ENCODE data around the gene SLC25A38. TPM values are rescaled to one million over a fixed set of nuclear protein-coding genes. Genes with fewer than 3 reads are reported as not detected.

The SLC25A38 gene
- total RNA-seq, 1 experiment from 2014 or later, result 48.2 TPM

DNA sequence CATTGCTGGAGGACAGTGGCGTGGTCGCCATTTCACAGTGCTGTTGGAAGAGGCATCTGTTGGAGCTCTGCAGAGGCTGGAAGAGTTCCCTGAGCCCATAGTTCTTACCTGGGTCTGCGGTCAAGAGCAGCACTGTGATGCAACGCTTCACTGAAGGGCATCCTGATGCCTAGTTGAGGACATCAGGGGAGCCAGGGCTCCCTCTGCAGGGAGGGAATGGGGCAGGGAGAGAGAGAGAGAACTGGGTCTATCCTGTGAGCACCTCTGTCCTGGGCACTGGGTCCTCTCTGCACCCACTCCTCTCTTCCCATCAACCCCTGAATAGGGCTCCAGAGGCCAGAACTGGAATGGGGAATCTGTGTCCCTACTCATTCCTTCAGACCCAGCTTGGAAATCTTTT lies 60.4 kb downstream of the SLC25A38 start:
- Mint-ChIP-seq H3K27ac (no peak overlapping the region), H3K4me1 (peaks cover 12 to 15% of the 10 kb centered on the region in 2 experiments), H3K27me3 (ENCODE audit: low read depth) (no peaks in the 10 kb centered on the region; the same call in 1 of the 2 replicates), H3K4me3 (no peak overlapping the region), H3K36me3 (ENCODE audit: insufficient read depth in 1 of 3, low read depth in 3 of 3) (no peaks in the 10 kb centered on the region), H3K9me3 (no peaks in the 10 kb centered on the region)
- Histone ChIP-seq H3K79me1 (ENCODE audit: insufficient read depth, low read depth, low read length, poor library complexity, severe bottlenecking) (no peaks in the 10 kb centered on the region), H3K23me2 (ENCODE audit: insufficient read length, low read depth, low read length, poor library complexity, severe bottlenecking) (no peaks in the 10 kb centered on the region), H3K56ac (ENCODE audit: insufficient read length, low read depth, low read length) (no peak overlapping the region), H3K4me2 (ENCODE audit: insufficient read depth, insufficient read length, low read length) (no peak overlapping the region), H4K8ac (replicated peaks; ENCODE audit: insufficient read length, low read depth, low read length) (no peak overlapping the region), H3K79me2 (ENCODE audit: insufficient read depth, low read length) (no peaks in the 10 kb centered on the region), H3K18ac (ENCODE audit: insufficient read length, low read depth, low read length) (no peak overlapping the region), H3K4ac (ENCODE audit: low read depth, low read length) (no peak overlapping the region), H3K27ac (ENCODE audit: insufficient read length, low read depth, low read length) (no peak overlapping the region), H3K14ac (ENCODE audit: insufficient read depth, low read length) (no peak overlapping the region), H3K23ac (ENCODE audit: insufficient read length, low read depth, low read length) (no peak overlapping the region), H4K91ac (ENCODE audit: insufficient read length, low read depth, low read length) (no peak overlapping the region), H3K9ac (ENCODE audit: extremely low read depth, insufficient read length, low read length) (no peak overlapping the region), H4K20me1 (ENCODE audit: control insufficient read depth, insufficient read depth, insufficient read length) (no peaks in the 10 kb centered on the region), H2AK5ac (ENCODE audit: insufficient read length, low read length) (no peak overlapping the region), H2BK5ac (ENCODE audit: insufficient read length, low read length) (no peak overlapping the region), H2BK15ac (ENCODE audit: low read depth, low read length) (no peak overlapping the region), H2AFZ (ENCODE audit: low read length) (no peak overlapping the region), H3T11ph (ENCODE audit: low read length) (no peak overlapping the region), H3K9me3 (ENCODE audit: control insufficient read depth, low read depth, low read length) (no peaks in the 10 kb centered on the region), H3K4me1 (ENCODE audit: insufficient read depth, low read length) (no peaks in the 10 kb centered on the region), H2BK12ac (ENCODE audit: insufficient read length, low read depth, low read length) (no peak overlapping the region), H2BK120ac (ENCODE audit: low read depth, low read length, poor library complexity, severe bottlenecking) (no peak overlapping the region), H2BK20ac (ENCODE audit: low read depth, low read length, poor library complexity, severe bottlenecking) (no peak overlapping the region), H3K27me3 (ENCODE audit: insufficient read depth, low read length) (no peaks in the 10 kb centered on the region), H4K5ac (ENCODE audit: insufficient read length, low read depth, low read length) (no peak overlapping the region)
- peak; percentile 67 for DNase-seq
- TF ChIP-seq, protein P1, sequence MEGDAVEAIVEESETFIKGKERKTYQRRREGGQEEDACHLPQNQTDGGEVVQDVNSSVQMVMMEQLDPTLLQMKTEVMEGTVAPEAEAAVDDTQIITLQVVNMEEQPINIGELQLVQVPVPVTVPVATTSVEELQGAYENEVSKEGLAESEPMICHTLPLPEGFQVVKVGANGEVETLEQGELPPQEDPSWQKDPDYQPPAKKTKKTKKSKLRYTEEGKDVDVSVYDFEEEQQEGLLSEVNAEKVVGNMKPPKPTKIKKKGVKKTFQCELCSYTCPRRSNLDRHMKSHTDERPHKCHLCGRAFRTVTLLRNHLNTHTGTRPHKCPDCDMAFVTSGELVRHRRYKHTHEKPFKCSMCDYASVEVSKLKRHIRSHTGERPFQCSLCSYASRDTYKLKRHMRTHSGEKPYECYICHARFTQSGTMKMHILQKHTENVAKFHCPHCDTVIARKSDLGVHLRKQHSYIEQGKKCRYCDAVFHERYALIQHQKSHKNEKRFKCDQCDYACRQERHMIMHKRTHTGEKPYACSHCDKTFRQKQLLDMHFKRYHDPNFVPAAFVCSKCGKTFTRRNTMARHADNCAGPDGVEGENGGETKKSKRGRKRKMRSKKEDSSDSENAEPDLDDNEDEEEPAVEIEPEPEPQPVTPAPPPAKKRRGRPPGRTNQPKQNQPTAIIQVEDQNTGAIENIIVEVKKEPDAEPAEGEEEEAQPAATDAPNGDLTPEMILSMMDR (conservative IDR thresholded peaks at IDR 0.05), result peak; percentile 55; the same call in 2 of the 3 replicates
- WGBS (ENCODE audit: extremely low coverage, insufficient read length, low lambda C conversion rate), result no CpG with 5 or more reads among the region's 4 CpGs

Data from H9 (cell line).